GM12874 (cell line): ENCODE results near the gene ZSWIM4.

Source experiments
- CTCF ChIP-seq: IDR thresholded peaks from 2 replicates; pipeline ENCODE4 v1.5.1; 2011; ENCODE audit warnings: low read depth, mild to moderate bottlenecking, control low read depth, low read length, moderate library complexity; ENCODE audit not compliant: insufficient read depth

The ZSWIM4 gene

GRCh38 chr19:13868663-13869062 lies 73.4 kb downstream of the ZSWIM4 start:
- no peak for TF ChIP-seq CTCF

DNA sequence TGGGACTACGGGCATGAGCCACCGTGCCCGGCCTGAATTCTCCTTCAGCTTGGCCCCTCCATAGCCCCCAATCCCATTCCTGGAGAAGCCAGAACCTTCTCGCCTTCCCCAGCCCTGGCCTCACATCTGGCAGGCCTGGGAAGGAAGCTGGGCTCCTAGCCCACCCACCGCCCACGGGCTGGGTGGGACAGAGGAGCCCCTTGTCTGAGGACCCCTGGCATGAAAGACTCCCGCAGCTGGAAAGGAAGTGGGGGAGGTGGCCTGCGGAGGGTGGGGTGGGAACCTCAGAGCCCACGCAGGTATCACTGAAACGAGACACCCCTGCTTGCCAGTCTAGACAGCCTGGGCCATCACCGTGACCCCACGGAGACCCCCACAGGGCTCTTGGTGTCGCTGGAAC lies 74.0 kb downstream of the ZSWIM4 start:
- no peak for TF ChIP-seq CTCF

DNA sequence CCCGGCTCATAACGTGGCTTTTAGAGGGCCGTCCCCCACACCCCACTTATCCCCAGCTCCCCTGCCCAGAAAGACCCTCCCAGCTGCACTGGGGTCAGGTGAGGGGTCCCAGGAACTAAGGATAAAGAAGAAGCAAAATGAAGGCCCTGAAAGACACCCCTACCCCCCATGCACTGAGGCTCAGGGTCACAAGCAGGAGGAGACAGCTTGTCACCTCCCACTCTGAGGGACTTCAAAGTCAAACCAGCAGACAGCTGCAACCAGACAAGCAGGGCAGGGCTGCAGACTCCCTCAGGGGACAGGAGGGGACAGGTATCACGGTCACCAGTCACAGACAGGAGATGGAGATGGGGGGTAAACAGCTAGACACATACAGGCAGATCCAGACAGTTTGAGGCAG lies 75.6 kb downstream of the ZSWIM4 start:
- TF ChIP-seq CTCF = no peak

GRCh38 chr19:13872339-13872694 lies 77.1 kb downstream of the ZSWIM4 start:
- no peak for TF ChIP-seq CTCF

- peak; percentile 45 for TF ChIP-seq CTCF
Measured at GRCh38 chr19:13872695-13873389, 77.6 kb downstream of the ZSWIM4 start.

- no peak for TF ChIP-seq CTCF
Measured at GRCh38 chr19:13873834-13874515, 78.7 kb downstream of the ZSWIM4 start.

- TF ChIP-seq CTCF = no peak
Measured at GRCh38 chr19:13875824-13876223, 80.6 kb downstream of the ZSWIM4 start.
